ENCODE results near the gene SLC12A2. TPM values are rescaled to one million over a fixed set of nuclear protein-coding genes. Genes with fewer than 3 reads are reported as not detected.

Gene SLC12A2
- polyA plus RNA-seq, 1 donor from 2014 or later = 28.6 TPM

DNA sequence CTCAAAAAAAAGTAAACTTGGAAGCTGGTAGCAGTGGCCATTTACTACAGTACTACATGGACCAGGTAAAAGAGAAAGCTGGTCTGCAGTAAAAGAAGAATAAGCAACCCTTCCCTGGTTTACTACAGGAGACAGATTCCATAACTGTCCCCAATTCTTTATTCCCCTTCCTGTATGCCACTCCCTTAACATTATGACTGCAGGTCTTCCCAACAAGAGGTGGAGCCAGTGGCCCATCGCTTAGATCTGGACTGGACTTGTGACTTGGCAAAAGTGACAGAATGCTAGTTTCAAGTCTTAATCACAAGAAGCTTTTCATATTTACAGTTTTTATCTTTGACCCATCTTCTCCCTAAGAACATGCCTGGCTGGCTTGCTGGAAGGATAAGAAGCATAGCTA lies 42.6 kb upstream of the SLC12A2 start:
- Histone ChIP-seq H2AFZ (ENCODE audit: low read depth, low read length) (no peak overlapping the region), H3K9me3 (ENCODE audit: low read length) (no peaks in the 10 kb centered on the region), H4K20me1 (ENCODE audit: insufficient read depth) (no peaks in the 10 kb centered on the region), H3K79me2 (replicated peaks; ENCODE audit: insufficient read depth, low read length) (no peaks in the 10 kb centered on the region), H3K27me3 (ENCODE audit: insufficient read depth, low read depth, low read length) (no peaks in the 10 kb centered on the region), H3K36me3 (ENCODE audit: insufficient read depth, low read length) (no peaks in the 10 kb centered on the region), H3K27ac (ENCODE audit: low read length) (no peak overlapping the region), H3F3A (ENCODE audit: insufficient read depth, low read length, poor library complexity, severe bottlenecking) (no peaks in the 10 kb centered on the region), H3K9ac (ENCODE audit: low read length) (no peak overlapping the region), H3K9me2 (ENCODE audit: insufficient read depth, low read length) (no peaks in the 10 kb centered on the region), H3K4me3 (ENCODE audit: low read length) (no peak overlapping the region), H3K4me2 (ENCODE audit: low read length) (no peak overlapping the region)
- TF ChIP-seq RAD21 (conservative IDR thresholded peaks at IDR 0.05) = no peak
- no peak for TF ChIP-seq TAF1 (IDR thresholded peaks at IDR 0.05; ENCODE audit: low read depth)
- TF ChIP-seq SMC3 (conservative IDR thresholded peaks at IDR 0.05; ENCODE audit: poor library complexity) = no peak
- TF ChIP-seq MXI1 (conservative IDR thresholded peaks at IDR 0.05; ENCODE audit: poor library complexity, severe bottlenecking) = no peak
- no peak for TF ChIP-seq EP300 (conservative IDR thresholded peaks at IDR 0.05; ENCODE audit: poor library complexity, severe bottlenecking)
- TF ChIP-seq, protein P1, sequence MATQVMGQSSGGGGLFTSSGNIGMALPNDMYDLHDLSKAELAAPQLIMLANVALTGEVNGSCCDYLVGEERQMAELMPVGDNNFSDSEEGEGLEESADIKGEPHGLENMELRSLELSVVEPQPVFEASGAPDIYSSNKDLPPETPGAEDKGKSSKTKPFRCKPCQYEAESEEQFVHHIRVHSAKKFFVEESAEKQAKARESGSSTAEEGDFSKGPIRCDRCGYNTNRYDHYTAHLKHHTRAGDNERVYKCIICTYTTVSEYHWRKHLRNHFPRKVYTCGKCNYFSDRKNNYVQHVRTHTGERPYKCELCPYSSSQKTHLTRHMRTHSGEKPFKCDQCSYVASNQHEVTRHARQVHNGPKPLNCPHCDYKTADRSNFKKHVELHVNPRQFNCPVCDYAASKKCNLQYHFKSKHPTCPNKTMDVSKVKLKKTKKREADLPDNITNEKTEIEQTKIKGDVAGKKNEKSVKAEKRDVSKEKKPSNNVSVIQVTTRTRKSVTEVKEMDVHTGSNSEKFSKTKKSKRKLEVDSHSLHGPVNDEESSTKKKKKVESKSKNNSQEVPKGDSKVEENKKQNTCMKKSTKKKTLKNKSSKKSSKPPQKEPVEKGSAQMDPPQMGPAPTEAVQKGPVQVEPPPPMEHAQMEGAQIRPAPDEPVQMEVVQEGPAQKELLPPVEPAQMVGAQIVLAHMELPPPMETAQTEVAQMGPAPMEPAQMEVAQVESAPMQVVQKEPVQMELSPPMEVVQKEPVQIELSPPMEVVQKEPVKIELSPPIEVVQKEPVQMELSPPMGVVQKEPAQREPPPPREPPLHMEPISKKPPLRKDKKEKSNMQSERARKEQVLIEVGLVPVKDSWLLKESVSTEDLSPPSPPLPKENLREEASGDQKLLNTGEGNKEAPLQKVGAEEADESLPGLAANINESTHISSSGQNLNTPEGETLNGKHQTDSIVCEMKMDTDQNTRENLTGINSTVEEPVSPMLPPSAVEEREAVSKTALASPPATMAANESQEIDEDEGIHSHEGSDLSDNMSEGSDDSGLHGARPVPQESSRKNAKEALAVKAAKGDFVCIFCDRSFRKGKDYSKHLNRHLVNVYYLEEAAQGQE (IDR thresholded peaks at IDR 0.05; ENCODE audit: borderline replicate concordance) = no peak
- no peak for TF ChIP-seq POLR2AphosphoS5 (IDR thresholded peaks at IDR 0.05)
- TF ChIP-seq, protein P2, sequence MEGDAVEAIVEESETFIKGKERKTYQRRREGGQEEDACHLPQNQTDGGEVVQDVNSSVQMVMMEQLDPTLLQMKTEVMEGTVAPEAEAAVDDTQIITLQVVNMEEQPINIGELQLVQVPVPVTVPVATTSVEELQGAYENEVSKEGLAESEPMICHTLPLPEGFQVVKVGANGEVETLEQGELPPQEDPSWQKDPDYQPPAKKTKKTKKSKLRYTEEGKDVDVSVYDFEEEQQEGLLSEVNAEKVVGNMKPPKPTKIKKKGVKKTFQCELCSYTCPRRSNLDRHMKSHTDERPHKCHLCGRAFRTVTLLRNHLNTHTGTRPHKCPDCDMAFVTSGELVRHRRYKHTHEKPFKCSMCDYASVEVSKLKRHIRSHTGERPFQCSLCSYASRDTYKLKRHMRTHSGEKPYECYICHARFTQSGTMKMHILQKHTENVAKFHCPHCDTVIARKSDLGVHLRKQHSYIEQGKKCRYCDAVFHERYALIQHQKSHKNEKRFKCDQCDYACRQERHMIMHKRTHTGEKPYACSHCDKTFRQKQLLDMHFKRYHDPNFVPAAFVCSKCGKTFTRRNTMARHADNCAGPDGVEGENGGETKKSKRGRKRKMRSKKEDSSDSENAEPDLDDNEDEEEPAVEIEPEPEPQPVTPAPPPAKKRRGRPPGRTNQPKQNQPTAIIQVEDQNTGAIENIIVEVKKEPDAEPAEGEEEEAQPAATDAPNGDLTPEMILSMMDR (IDR thresholded peaks at IDR 0.05; ENCODE audit: poor library complexity, severe bottlenecking) = no peak
- no peak for TF ChIP-seq EZH2 (IDR thresholded peaks at IDR 0.05; ENCODE audit: borderline replicate concordance, insufficient read depth, low read length, poor library complexity, severe bottlenecking)

DNA sequence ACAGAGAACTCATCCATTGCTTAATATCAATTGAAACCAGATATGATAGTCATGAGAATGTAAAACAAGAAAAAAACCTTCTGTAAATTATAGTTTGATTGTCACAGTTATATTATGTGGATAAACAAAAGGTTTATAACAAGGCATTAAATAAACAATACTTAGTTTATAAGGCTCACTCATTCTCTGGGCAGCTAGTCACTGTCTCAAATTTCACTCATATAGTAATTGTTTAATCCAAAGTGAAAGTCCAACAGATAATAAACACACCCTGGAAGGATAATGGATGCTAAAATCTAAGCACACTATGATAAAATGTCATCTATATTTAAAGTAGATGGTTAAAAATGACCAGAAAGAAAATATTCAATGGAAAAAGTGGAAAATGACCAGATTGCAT lies 30.8 kb upstream of the SLC12A2 start:
- Histone ChIP-seq H3K36me3 (ENCODE audit: insufficient read depth, low read length) (no peaks in the 10 kb centered on the region), H2AFZ (ENCODE audit: low read depth, low read length) (no peak overlapping the region), H3K9me2 (ENCODE audit: insufficient read depth, low read length) (no peaks in the 10 kb centered on the region), H3K79me2 (replicated peaks; ENCODE audit: insufficient read depth, low read length) (no peaks in the 10 kb centered on the region), H3K9me3 (ENCODE audit: low read length) (no peaks in the 10 kb centered on the region), H3F3A (ENCODE audit: insufficient read depth, low read length, poor library complexity, severe bottlenecking) (no peaks in the 10 kb centered on the region), H3K27ac (ENCODE audit: low read length) (no peak overlapping the region), H4K20me1 (ENCODE audit: insufficient read depth) (no peaks in the 10 kb centered on the region), H3K27me3 (ENCODE audit: insufficient read depth, low read depth, low read length) (no peaks in the 10 kb centered on the region), H3K4me3 (ENCODE audit: low read length) (no peak overlapping the region), H3K9ac (ENCODE audit: low read length) (no peak overlapping the region), H3K4me2 (ENCODE audit: low read length) (no peak overlapping the region)
- TF ChIP-seq SMC3 (conservative IDR thresholded peaks at IDR 0.05; ENCODE audit: poor library complexity) (no peak), MXI1 (conservative IDR thresholded peaks at IDR 0.05; ENCODE audit: poor library complexity, severe bottlenecking) (no peak), POLR2AphosphoS5 (IDR thresholded peaks at IDR 0.05) (no peak), EZH2 (IDR thresholded peaks at IDR 0.05; ENCODE audit: borderline replicate concordance, insufficient read depth, low read length, poor library complexity, severe bottlenecking) (no peak), RAD21 (conservative IDR thresholded peaks at IDR 0.05) (no peak), TAF1 (IDR thresholded peaks at IDR 0.05; ENCODE audit: low read depth) (no peak), EP300 (conservative IDR thresholded peaks at IDR 0.05; ENCODE audit: poor library complexity, severe bottlenecking) (no peak)
- TF ChIP-seq, protein P2 (IDR thresholded peaks at IDR 0.05; ENCODE audit: poor library complexity, severe bottlenecking) = no peak
- TF ChIP-seq, protein P1 (IDR thresholded peaks at IDR 0.05; ENCODE audit: borderline replicate concordance) = no peak

Data from neural cell (in vitro differentiated cells).